Measurements from ENCODE around the gene TUBE1.
"Not testable (repeated sequence)": the region's sequence is repeated elsewhere in the genome, so short reads cannot be mapped to it uniquely, and the experiment has no call there.

TUBE1 gene

GRCh38 chr6:112065426-112065986, 21.8 kb downstream of the TUBE1 start:
- DNase-seq (ENCODE audit: low spot score) = no peak

DNA sequence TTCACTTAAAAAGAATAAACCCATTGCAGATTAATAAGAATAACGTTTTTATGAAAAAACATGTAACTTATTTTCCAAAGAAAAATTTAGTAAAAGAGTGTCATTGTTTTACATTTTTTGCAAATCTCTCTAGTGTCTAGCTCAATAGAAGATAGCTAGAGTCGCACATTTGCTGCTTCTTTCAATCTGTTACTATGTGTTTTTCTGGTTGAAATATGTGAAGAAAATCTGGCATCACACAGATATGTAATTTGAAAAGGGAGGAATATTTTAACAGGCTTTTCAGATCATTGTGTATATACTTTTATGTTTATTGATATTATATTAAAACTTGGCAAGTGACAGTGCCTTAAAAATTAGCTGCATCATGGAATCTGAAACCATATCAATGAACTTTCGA, 24.3 kb downstream of the TUBE1 start:
- no peak for DNase-seq (ENCODE audit: low spot score)

DNA sequence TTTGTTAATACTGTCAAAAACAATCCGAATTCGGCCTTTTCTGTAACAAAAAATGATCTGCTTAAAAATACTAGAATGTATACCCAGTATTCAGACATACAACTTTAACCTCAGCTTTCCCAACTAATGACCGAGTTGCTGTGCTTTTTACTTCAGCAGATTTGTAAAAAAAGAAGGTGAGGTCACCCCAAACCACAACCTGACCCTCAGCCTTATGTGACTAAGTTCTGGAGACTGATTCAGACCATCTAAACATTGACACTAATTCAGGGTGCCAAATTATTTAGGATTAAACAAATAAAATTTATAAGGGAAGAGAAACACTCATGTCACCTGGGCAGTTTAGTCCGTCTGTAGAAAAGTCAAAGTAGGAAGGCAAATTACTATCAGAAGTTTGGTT, 25.7 kb downstream of the TUBE1 start:
- peak; percentile 55 for DNase-seq (ENCODE audit: low spot score)

- DNase-seq (ENCODE audit: low spot score) = no peak
Measured at GRCh38 chr6:112058243-112059032, 28.8 kb downstream of the TUBE1 start.

DNA sequence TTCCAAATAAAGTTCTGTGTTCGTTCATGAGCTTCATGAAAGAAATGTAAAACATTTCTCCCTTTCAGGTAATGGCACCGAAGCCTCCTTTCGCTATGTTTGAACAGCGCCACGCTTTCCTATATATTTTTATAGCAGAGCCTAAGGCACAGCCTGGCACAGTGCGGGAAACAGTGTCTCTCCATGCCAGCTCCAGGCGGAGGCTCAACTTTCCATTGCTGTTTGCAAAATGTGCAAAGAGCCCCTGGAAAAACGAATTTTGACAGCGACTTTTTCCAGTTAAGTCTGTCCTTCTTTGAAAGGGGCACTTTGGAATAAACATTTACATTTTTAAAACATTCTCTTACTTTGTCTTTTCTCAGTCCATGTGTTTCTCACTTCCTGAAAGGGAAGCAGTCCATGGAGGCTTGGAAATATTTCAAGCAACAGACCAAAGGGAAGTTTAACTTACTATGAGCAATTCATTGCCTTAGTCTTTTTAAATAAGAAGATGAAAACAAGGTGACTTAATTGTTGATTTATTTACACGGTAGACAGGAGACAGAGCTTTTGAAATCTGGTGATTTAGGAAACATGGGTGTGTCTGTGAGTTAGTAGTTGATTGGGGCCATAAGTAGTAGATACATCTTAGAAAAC, 32.6 kb downstream of the TUBE1 start:
- DNase-seq (ENCODE audit: low spot score) = no peak

- peak; percentile 45 for DNase-seq (ENCODE audit: low spot score)
Measured at GRCh38 chr6:112054001-112054400, 33.3 kb downstream of the TUBE1 start, which contains the start of gene CCN6. Gene CCN6, plus strand, starts transcription at chr6:112054104. Its CDS starts 254 bp downstream, at chr6:112054358.

GRCh38 chr6:112051251-112051740, 36.0 kb downstream of the TUBE1 start:
- DNase-seq (ENCODE audit: low spot score) = not testable (repeated sequence)

GRCh38 chr6:112050429-112050828, 36.9 kb downstream of the TUBE1 start:
- no peak for DNase-seq (ENCODE audit: low spot score)

DNA sequence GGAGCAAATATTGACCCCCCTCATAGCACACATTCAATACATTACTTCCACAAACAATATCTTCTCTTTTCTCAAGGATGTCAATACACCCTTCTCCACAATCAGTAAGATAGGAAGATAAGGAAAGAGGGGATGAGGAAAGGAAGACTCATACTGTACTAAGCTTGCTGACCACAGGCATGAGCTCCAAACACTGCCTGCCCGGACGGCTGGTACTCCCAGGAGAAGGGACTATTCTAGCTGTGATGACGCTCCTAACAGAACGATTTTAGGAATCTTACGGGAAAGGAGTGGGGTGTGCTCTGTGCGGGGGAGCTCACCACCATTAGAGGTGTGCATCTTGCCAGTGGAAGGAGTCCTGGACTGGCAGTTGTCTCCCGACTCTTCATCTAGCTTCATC, 37.3 kb downstream of the TUBE1 start:
- no peak for DNase-seq (ENCODE audit: low spot score)

GRCh38 chr6:112049026-112049799, 38.1 kb downstream of the TUBE1 start:
- DNase-seq (ENCODE audit: low spot score) = peak; percentile 92

DNA sequence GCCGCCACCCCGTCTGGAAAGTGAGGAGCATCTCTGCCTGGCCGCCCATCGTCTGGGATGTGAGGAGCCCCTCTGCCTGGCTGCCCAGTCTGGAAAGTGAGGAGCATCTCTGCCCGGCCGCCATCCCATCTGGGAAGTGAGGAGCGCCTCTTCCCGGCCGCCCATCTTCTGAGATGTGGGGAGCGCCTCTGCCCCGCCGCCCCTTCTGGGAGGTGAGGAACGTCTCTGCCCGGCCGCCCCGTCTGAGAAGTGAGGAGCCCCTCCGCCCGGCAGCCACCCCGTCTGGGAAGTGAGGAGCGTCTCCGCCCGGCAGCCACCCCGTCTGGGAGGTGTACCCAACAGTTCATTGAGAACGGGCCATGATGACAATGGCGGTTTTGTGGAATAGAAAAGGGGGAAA, 39.8 kb downstream of the TUBE1 start:
- not testable (repeated sequence) for DNase-seq (ENCODE audit: low spot score)

DNA sequence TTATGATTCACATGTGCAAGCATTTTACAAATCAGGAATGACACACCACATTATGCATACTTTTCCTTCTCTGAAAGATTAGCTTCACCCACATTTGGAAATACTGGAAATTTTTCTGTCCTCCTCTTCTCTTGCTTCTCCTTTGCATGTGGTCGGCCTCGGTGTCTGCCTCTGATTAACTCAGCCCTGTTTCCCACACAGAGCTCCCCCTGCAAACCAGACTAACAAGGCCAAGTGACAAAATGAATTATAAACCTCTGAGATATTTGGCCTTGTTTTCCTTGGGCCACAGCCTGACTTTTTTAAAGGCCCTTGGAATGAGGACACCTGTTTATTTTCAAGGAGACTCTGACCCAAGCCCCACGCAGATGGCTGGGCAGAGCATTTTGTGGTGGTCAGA, 42.4 kb downstream of the TUBE1 start:
- DNase-seq (ENCODE audit: low spot score) = peak; percentile 94

GRCh38 chr6:112044196-112044595, 43.1 kb downstream of the TUBE1 start:
- no peak for DNase-seq (ENCODE audit: low spot score)

DNA sequence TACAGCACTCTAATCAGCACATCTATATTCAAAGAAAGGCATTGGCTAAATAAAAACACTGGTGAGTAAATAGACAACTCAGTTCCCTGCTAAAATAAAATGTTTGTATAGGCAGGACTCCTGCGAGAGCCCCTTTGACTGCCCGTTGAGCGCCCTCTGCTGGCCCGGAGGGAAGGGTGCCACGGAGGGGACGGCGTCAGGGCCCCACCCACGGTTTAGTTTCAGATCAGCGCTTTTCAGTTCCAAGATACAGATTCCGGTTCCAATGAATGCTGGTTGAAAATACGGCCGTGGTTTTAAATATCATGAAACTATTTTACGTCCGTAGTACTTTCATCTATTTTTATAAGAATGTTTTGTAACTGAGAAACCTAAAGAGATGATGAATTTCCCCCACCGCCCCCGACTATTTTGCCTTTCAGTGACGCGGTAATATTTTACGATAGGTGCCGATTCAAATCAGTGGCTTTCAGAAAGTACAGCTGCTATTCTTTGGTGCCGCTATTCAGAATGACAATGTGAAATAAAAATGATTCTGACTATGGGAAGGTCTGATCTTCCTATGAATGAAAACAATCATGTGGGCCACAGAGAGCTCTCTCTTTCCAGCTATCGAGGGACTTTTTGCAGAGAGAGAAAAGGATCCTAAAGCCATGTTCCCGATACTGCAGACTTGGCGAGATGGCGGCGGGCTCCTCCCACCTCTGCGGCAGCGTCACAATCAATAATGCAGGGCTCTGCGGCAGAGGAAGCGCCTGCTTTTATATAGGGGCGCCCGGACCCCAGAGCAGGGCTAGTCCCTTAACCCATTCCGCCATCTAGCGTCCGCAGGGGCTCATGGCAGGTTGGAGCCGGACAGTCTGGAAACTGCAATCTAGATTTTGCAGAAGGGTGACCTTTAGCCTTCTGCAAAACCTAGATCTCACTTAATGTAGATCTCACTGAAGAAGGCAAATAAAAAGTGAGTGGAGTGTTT, 44.0 kb downstream of the TUBE1 start:
- peak; percentile 91 for DNase-seq (ENCODE audit: low spot score)

DNA sequence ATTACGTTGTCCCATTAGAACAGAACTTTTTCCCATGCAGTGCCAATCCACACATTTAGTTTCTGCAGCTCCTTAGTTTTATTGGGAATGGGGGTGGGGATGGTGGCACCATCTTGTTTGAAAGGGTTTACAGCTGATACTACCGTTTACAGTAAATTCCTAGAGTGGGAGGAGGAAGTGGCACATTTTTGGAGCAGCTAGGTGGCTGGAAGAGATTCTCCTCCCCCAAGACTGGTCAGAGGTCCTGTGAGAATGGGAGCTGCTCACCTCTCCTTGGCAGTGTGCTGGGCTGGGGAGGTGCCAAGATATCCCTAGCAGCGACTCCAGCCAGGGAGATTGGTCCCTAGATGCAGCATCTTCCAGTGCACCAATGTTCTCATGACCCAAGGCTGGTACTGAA, 45.7 kb downstream of the TUBE1 start:
- DNase-seq (ENCODE audit: low spot score) = peak; percentile 64

- DNase-seq (ENCODE audit: low spot score) = peak; percentile 43
Measured at GRCh38 chr6:112040956-112041355, 46.3 kb downstream of the TUBE1 start.

DNA sequence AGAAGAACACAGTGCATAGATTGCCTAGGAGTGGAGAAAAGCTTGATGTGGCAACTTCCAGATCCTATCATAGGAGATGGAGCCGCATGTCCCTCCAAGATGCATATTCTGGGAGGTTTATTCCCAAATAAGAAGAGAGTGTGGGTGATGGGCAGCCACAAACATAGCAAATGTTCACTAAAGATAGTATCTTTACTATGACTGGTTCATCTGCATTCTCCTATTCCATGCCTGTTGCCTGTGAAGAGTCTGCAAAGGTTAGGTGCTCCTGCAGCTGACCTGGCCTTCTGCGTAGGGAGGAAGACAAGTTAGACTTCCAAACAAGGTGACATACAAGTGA, 47.9 kb downstream of the TUBE1 start:
- no peak for DNase-seq (ENCODE audit: low spot score)

- peak; percentile 72 for DNase-seq (ENCODE audit: low spot score)
Measured at GRCh38 chr6:112038756-112039430, 48.4 kb downstream of the TUBE1 start.

- DNase-seq (ENCODE audit: low spot score) = no peak
Measured at GRCh38 chr6:112038268-112038667, 49.0 kb downstream of the TUBE1 start.

DNA sequence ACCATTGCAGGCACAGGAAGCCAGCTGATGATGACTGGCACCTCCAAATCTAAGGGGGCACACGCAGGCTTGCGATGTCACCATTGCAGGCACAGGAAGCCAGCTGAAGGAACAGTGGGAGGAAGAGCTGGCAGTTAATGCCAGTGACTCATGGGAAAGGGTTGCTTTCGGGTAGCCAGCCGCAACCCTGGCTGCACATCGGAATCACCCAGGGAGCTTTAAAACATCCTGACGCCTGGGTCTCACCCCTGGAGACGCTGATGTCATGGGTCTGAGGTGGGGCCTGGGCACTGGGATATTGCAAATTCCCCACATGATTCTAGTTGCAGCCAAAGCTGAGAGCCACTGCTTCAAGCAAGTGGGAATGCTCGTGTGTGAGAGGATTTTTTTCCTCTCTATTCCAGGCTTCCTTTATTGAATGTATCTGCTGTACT, 49.5 kb downstream of the TUBE1 start:
- peak; percentile 97 for DNase-seq (ENCODE audit: low spot score)

Measured in kidney tubule cell (primary cell).